GM13976 (cell line): ENCODE results near the gene PDCD6IP.
"Not testable (repeated sequence)": the region's sequence is repeated elsewhere in the genome, so short reads cannot be mapped to it uniquely, and the experiment has no call there.

Experiments used
- DNase-seq: peaks from one replicate; pipeline ENCODE4 v3.0.0; 2012; ENCODE audit warnings: low spot score
- in situ Hi-C: fragments of 300-500 bp; cut with MboI; formaldehyde crosslinking; loops from one replicate; pipeline ENCODE4 v1.12.0; 2022; ENCODE audit warnings: low sequenced_read_pairs, mixed read lengths, inconsistent platforms; ENCODE audit not compliant: unreplicated experiment
- TF ChIP-seq, protein P1 (sequence below): IDR thresholded peaks from 2 replicates; pipeline ENCODE4 v1.5.1; 2012; ENCODE audit warnings: borderline replicate concordance, mild to moderate bottlenecking; ENCODE audit not compliant: insufficient read depth; ENCODE audit errors: extremely low read depth, missing control alignments, control extremely low read depth

PDCD6IP gene

DNA sequence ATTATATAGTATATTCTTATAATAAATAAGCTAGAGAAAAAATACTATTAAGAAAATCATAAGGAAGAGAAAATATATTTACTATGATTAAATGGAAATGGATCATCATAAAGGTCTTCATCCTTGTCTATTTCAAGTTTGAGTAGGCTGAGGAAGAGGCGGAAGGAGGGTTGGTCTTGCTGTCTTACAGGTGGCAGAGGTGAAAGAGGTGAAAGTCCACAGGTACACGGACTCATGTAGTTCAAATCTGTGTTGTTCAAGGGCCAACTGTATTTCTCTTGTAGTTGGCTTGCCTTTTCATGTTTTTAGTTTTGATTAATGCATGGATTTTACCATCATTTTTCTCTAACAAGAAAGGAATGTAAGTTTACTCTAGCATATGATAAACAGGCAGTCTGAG lies 41.7 kb downstream of the PDCD6IP start:
- TF ChIP-seq, protein P1, sequence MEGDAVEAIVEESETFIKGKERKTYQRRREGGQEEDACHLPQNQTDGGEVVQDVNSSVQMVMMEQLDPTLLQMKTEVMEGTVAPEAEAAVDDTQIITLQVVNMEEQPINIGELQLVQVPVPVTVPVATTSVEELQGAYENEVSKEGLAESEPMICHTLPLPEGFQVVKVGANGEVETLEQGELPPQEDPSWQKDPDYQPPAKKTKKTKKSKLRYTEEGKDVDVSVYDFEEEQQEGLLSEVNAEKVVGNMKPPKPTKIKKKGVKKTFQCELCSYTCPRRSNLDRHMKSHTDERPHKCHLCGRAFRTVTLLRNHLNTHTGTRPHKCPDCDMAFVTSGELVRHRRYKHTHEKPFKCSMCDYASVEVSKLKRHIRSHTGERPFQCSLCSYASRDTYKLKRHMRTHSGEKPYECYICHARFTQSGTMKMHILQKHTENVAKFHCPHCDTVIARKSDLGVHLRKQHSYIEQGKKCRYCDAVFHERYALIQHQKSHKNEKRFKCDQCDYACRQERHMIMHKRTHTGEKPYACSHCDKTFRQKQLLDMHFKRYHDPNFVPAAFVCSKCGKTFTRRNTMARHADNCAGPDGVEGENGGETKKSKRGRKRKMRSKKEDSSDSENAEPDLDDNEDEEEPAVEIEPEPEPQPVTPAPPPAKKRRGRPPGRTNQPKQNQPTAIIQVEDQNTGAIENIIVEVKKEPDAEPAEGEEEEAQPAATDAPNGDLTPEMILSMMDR, result no peak
- in situ Hi-C loops, result no loop called here
- no peak for DNase-seq

DNA sequence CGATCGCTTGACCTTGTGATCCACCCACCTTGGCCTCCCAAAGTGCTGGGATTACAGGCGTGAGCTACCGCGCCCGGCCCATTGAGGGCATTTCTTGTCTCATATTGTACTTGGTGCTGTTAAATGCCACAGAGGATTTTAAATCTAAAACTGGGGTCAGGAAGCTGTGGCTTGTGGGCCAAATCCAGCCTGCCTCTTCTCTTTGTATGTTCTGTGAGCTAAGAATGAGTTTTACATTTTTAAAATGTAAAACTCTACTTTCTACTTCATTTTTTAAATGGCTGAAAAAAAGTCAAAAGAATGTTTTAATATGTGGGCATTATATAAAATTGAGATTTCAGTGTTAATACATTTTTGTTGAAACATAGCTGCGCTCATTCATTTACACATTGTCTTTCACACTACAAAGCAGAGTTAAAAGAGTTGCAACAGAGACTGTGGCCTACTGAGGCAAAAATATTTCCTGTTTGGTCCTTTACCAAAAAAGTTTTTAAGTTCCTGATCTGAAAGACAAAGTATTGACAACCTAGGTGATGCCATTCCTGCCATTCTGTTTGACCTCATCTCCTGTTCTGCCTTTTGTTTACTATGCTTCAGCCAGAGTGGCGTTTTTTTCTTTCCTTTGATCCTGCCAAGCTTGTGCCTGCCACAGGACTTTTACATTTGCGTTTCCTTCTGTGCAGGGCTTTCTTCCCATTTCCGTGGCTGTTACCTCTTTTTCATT lies 50.4 kb downstream of the PDCD6IP start:
- TF ChIP-seq, protein P1, result no peak
- in situ Hi-C loops, result no loop called here

DNA sequence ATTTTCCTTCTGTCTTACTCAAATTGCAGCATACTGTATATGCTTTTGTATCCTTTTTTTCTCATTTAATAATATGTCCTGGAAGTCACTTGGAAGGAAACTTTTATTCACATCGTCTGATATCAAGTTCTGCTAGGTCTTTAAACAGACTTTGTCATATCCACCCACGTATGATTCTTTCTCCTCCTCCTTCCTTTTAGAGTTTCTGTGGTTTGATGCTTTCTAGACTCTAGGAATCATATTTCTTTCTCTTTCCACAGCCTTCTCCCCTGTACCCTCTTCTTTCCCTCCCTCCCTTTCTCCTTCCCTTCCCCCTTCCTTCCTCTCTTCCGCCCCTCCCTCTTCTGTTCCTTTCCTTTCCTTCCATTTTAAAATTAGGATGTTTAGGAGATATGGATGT lies 52.2 kb downstream of the PDCD6IP start:
- in situ Hi-C loops, result not testable (repeated sequence)

More for the DNA sequence above, 50.4 kb downstream of the PDCD6IP start:
- DNase-seq, result no peak

DNA sequence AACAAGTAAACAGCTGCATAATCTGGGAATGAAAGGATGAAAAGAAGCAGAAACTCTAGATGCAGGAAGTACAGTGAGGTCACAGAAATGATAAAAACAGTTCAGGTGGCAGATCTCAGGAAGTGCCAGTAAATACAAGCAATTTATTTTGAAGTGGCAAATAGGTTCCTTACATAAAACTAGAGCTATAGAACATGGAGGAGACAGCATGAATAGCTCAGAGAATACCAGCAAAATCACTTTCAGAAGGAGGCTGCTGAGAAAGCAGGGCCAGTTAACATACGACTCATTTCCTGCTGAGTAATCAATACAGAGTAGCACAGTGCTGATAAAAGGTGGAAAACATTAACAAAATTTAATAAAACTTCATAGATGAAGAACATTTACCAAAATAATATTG lies 57.0 kb downstream of the PDCD6IP start:
- DNase-seq, in situ Hi-C loops: not testable (repeated sequence)

More for the DNA sequence above, 52.2 kb downstream of the PDCD6IP start:
- not testable (repeated sequence) for DNase-seq

DNA sequence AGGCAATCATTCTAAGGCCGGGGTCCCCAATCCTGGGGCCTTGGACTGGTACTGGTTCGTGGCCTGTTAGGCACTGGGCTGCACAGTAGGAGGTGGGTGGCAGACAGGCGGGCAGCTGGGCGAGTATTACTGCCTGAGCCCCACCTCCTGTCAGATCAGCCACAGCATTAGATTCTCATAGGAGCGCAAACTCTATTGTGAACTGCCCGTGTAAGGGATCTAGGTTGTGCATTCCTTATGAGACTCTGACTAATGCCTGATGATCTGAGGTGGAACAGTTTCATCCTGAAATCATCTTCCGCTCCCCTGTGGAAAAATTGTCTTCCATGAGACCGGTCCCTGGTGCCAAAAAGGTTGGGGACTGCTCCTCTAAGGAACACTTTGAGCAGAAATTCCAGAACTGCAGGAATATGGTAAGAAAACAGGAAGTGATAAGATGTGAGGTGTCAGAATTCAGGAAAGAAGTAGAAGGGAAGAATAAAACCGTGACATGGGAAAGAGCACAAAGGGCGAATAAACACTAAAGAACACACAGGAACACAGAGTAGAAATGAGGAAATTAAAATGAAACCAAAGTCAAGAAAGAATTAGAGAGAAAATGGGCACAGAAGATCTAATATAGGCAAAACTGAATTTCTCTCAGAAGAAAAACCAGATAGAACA lies 57.6 kb downstream of the PDCD6IP start:
- TF ChIP-seq, protein P1, result no peak
- in situ Hi-C loops, result no loop called here
- DNase-seq, result no peak

DNA sequence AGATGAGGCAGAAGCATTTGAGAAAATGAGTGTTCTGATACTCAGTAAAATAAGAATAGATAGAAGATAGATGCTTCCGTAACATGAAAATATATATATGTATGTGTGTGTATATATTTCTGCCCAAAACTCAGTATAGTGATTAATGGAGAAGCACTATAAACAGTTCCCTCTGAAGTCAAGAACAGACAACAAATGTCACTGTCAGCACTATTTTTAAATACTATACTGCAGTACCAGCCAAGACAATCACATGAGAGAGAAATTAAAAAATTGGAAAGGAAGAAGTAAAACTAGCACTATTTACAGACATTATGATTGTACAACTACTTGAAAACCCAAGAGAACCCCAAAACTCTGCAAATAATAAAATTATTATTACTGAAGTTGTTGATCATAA lies 59.3 kb downstream of the PDCD6IP start:
- in situ Hi-C loops, DNase-seq: not testable (repeated sequence)

DNA sequence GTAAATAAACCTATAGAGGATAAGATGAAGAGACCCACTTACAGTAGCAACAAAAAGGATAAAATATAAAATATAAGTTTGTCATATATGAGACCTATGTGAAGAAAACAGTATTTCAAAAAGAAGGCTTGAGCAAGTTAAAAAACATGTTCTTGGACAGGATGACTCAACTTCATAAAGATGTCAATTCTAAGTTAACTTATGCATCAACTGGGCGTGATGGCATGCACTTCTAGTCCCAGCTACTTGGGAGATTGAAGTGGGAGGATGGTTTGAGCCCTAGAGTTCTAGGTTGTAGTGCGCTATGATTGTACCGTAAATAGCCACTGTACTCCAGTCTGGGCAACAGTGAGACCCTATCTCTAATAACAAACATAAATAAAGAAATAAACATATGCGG lies 59.7 kb downstream of the PDCD6IP start:
- no peak for DNase-seq
- TF ChIP-seq, protein P1, result no peak
- in situ Hi-C loops, result no loop called here

DNA sequence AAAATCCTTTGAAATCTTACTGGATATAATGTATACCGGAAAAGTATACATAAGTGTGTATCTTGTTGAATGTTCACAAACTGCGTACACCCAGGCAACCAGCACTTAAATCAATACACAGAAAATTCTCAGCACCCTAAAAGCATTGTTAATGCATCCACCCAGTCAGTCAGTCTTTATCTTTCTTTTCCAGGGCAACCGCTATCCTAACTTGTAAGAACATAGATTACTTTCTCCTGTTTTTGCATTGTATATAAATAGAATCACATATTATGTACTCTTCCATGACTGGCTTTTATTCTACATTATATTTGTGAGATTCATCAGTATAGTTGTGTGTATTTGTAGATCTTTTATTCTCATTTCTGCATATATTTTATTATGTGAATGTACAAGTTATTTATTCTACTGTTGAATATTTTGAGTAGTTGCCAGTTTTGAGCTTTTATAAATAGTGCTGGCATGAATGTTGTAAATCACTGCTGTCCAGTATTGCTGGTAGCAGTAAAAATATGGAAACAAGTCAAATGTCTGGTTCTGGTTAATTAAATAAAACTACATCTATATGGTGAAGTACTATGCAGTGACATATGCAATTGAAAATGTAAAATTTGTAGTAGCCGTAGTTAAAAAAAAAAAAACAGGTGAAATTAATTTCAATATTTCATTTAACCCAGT lies 62.1 kb downstream of the PDCD6IP start:
- TF ChIP-seq, protein P1, result no peak
- in situ Hi-C loops, result no loop called here
- no peak for DNase-seq
